ENCODE data around the gene CCNY.

The CCNY gene

GRCh38 chr10:35442592-35442991 is 106.3 kb downstream of the CCNY start:
- Histone ChIP-seq H3K9me2 (replicated peaks; ENCODE audit: low read depth, low read length) (no peaks in the 10 kb centered on the region), H3K36me3 (ENCODE audit: insufficient read depth, low read length) (no peaks in the 10 kb centered on the region), H3K27me3 (ENCODE audit: insufficient read depth, low read length, poor library complexity, severe bottlenecking) (no peaks in the 10 kb centered on the region), H3K79me2 (ENCODE audit: insufficient read depth, low read length) (peaks cover 97% of the 10 kb centered on the region), H4K20me1 (ENCODE audit: insufficient read depth, low read length, poor library complexity, severe bottlenecking) (no peaks in the 10 kb centered on the region), H3K9ac (ENCODE audit: low read depth, low read length, poor library complexity, severe bottlenecking) (no peak overlapping the region), H3K4me2 (ENCODE audit: low read depth, low read length, poor library complexity, severe bottlenecking) (no peak overlapping the region), H3F3A (ENCODE audit: low read depth) (peaks cover 8% of the 10 kb centered on the region; the same call in 1 of the 2 replicates), H3K9me3 (ENCODE audit: insufficient read depth, low read depth, low read length) (peaks cover 15% of the 10 kb centered on the region; the same call in 1 of the 2 replicates), H3K4me3 (ENCODE audit: low read length, poor library complexity, severe bottlenecking) (no peak overlapping the region), H2AFZ (ENCODE audit: low read length) (no peak overlapping the region), H3K4me1 (ENCODE audit: insufficient read depth, low read length, poor library complexity, severe bottlenecking) (peaks cover 48% of the 10 kb centered on the region)
- TF ChIP-seq CTCF (conservative IDR thresholded peaks at IDR 0.05; ENCODE audit: low read length) (no peak), EZH2phosphoT487 (IDR thresholded peaks at IDR 0.05; ENCODE audit: borderline replicate concordance) (no peak)

GRCh38 chr10:35443858-35444257 is 107.5 kb downstream of the CCNY start:
- no peak overlapping the region for H3K9ac ChIP-seq (ENCODE audit: low read depth, low read length, poor library complexity, severe bottlenecking)
- no peaks in the 10 kb centered on the region for H3K27me3 ChIP-seq (ENCODE audit: insufficient read depth, low read length, poor library complexity, severe bottlenecking)
- no peak overlapping the region for H2AFZ ChIP-seq (ENCODE audit: low read length)
- H3K36me3 ChIP-seq (ENCODE audit: insufficient read depth, low read length) = no peaks in the 10 kb centered on the region
- H3K9me3 ChIP-seq (ENCODE audit: insufficient read depth, low read depth, low read length) = peaks cover 15% of the 10 kb centered on the region; the same call in 1 of the 2 replicates
- peaks cover 97% of the 10 kb centered on the region for H3K79me2 ChIP-seq (ENCODE audit: insufficient read depth, low read length)
- H3K4me2 ChIP-seq (ENCODE audit: low read depth, low read length, poor library complexity, severe bottlenecking) = no peak overlapping the region
- no peaks in the 10 kb centered on the region for H3K9me2 ChIP-seq (replicated peaks; ENCODE audit: low read depth, low read length)
- no peaks in the 10 kb centered on the region for H4K20me1 ChIP-seq (ENCODE audit: insufficient read depth, low read length, poor library complexity, severe bottlenecking)
- TF ChIP-seq EZH2phosphoT487 (IDR thresholded peaks at IDR 0.05; ENCODE audit: borderline replicate concordance) = no peak
- H3K4me1 ChIP-seq (ENCODE audit: insufficient read depth, low read length, poor library complexity, severe bottlenecking) = peaks cover 61% of the 10 kb centered on the region
- peaks cover 8% of the 10 kb centered on the region; the same call in 1 of the 2 replicates for H3F3A ChIP-seq (ENCODE audit: low read depth)
- H3K4me3 ChIP-seq (ENCODE audit: low read length, poor library complexity, severe bottlenecking) = no peak overlapping the region

- Histone ChIP-seq H2AFZ (ENCODE audit: low read length) (no peak overlapping the region), H3K4me1 (ENCODE audit: insufficient read depth, low read length, poor library complexity, severe bottlenecking) (peaks cover 72% of the 10 kb centered on the region), H3K9me3 (ENCODE audit: insufficient read depth, low read depth, low read length) (peaks cover 15% of the 10 kb centered on the region; the same call in 1 of the 2 replicates), H3K36me3 (ENCODE audit: insufficient read depth, low read length) (no peaks in the 10 kb centered on the region), H3K9ac (ENCODE audit: low read depth, low read length, poor library complexity, severe bottlenecking) (peak overlapping the region; percentile 50), H3K4me3 (ENCODE audit: low read length, poor library complexity, severe bottlenecking) (peak overlapping the region; percentile 55), H3K27me3 (ENCODE audit: insufficient read depth, low read length, poor library complexity, severe bottlenecking) (no peaks in the 10 kb centered on the region), H3F3A (ENCODE audit: low read depth) (peaks cover 8% of the 10 kb centered on the region; the same call in 1 of the 2 replicates), H3K4me2 (ENCODE audit: low read depth, low read length, poor library complexity, severe bottlenecking) (peak overlapping the region; percentile 71), H3K9me2 (replicated peaks; ENCODE audit: low read depth, low read length) (no peaks in the 10 kb centered on the region), H4K20me1 (ENCODE audit: insufficient read depth, low read length, poor library complexity, severe bottlenecking) (peaks cover 7% of the 10 kb centered on the region), H3K79me2 (ENCODE audit: insufficient read depth, low read length) (peaks cover 97% of the 10 kb centered on the region)
- TF ChIP-seq CTCF (conservative IDR thresholded peaks at IDR 0.05; ENCODE audit: low read length) = no peak
- TF ChIP-seq EZH2phosphoT487 (IDR thresholded peaks at IDR 0.05; ENCODE audit: borderline replicate concordance) = no peak
Observed at GRCh38 chr10:35445150-35445884, 109.0 kb downstream of the CCNY start.

All from Loucy (cell line).